SU-DHL-6 (cell line): ENCODE results near the gene FMN1.

Source experiments
- EZH2phosphoT487 ChIP-seq: fragments of 200-600 bp; sonication (generic), shearing (Covaris generic); conservative IDR thresholded peaks from 2 replicates; pipeline ENCODE4 v1.6.1; 2018; ENCODE audit warnings: mild to moderate bottlenecking, antibody characterized with exemption, low read length, moderate library complexity, mixed read lengths
- TF ChIP-seq, protein P1 (sequence below): fragments of 200-600 bp; sonication (generic); IDR thresholded peaks from one replicate; pipeline ENCODE4 v1.5.1; 2017; ENCODE audit warnings: antibody characterized with exemption, mild to moderate bottlenecking, low read length, moderate library complexity; ENCODE audit not compliant: insufficient read depth, poor library complexity, severe bottlenecking

- TF ChIP-seq, protein P1, sequence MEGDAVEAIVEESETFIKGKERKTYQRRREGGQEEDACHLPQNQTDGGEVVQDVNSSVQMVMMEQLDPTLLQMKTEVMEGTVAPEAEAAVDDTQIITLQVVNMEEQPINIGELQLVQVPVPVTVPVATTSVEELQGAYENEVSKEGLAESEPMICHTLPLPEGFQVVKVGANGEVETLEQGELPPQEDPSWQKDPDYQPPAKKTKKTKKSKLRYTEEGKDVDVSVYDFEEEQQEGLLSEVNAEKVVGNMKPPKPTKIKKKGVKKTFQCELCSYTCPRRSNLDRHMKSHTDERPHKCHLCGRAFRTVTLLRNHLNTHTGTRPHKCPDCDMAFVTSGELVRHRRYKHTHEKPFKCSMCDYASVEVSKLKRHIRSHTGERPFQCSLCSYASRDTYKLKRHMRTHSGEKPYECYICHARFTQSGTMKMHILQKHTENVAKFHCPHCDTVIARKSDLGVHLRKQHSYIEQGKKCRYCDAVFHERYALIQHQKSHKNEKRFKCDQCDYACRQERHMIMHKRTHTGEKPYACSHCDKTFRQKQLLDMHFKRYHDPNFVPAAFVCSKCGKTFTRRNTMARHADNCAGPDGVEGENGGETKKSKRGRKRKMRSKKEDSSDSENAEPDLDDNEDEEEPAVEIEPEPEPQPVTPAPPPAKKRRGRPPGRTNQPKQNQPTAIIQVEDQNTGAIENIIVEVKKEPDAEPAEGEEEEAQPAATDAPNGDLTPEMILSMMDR: no peak
- TF ChIP-seq EZH2phosphoT487: no peak
Observed at GRCh38 chr15:33243393-33243792, 48.9 kb upstream of the FMN1 start.
